Liver (tissue), 3 donors: ENCODE data around the gene PCDH9.

ENCODE experiments used
- EGR1 ChIP-seq, 2 donors: IDR thresholded peaks; 2 replicates each; pipeline ENCODE4 v1.6.1; 2016 to 2018; ENCODE audit warnings: antibody characterized with exemption in 2 of 2, low read depth in 2 of 2
- FOXA1 ChIP-seq: IDR thresholded peaks from 2 replicates; pipeline ENCODE4 v1.6.1; 2016; ENCODE audit warnings: antibody characterized with exemption
- RAD21 ChIP-seq, 2 donors: IDR thresholded peaks; 2 replicates each; pipeline ENCODE4 v1.6.1; 2016; ENCODE audit warnings: antibody characterized with exemption in 2 of 2, mild to moderate bottlenecking in 2 of 2
- RXRA ChIP-seq, 2 donors: IDR thresholded peaks; 2 replicates each; pipeline ENCODE4 v1.6.1; 2017 to 2018; ENCODE audit warnings: antibody characterized with exemption in 2 of 2, mild to moderate bottlenecking in 1 of 2
- SP1 ChIP-seq: IDR thresholded peaks from 2 replicates; pipeline ENCODE4 v1.6.1; 2018; ENCODE audit warnings: antibody characterized with exemption, mild to moderate bottlenecking
- TAF1 ChIP-seq: conservative IDR thresholded peaks from 2 replicates; pipeline ENCODE4 v1.6.1; 2016; ENCODE audit warnings: antibody characterized with exemption, mild to moderate bottlenecking
- YY1 ChIP-seq: IDR thresholded peaks from 2 replicates; pipeline ENCODE4 v1.6.1; 2016; ENCODE audit warnings: antibody characterized with exemption, mild to moderate bottlenecking
- TF ChIP-seq, protein P1 (sequence below): IDR thresholded peaks from 2 replicates; pipeline ENCODE4 v1.6.1; 2016; ENCODE audit warnings: antibody characterized with exemption
- TF ChIP-seq, protein P2 (sequence below): fragments of 150-350 bp; IDR thresholded peaks from 2 replicates; pipeline ENCODE4 v1.5.1; 2017; ENCODE audit warnings: improper control_type of control experiment, low read depth, low read length; ENCODE audit not compliant: missing input control
- TF ChIP-seq, protein P3 (sequence below): IDR thresholded peaks from 2 replicates; pipeline ENCODE4 v1.6.1; 2016; ENCODE audit warnings: antibody characterized with exemption, mild to moderate bottlenecking
- TF ChIP-seq, protein P4 (sequence below): IDR thresholded peaks from 2 replicates; pipeline ENCODE4 v1.6.1; 2016; ENCODE audit warnings: antibody characterized with exemption
- donor health status: healthy.
- donor health status: healthy.

DNA sequence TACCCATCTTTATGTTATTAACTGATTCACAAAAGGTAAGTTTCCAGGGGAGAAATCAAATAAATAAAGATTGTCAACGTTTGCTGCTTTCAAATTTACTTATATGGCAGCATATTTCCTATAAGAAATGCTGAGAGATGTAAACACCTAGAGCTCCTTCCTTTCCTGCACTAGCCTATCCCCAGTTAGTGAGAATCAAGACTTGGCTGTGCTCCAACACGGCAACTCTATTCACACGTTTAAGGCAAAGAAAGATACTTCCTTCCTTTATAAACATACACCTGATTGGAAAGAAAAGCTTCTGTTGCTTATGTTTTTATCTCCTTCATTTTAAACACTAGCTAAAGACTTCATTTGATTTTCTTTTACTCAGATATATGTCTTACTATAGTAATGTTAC, 107.0 kb downstream of the PCDH9 start:
- TF ChIP-seq, protein P1, sequence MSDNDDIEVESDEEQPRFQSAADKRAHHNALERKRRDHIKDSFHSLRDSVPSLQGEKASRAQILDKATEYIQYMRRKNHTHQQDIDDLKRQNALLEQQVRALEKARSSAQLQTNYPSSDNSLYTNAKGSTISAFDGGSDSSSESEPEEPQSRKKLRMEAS: no peak
- no peak for TF ChIP-seq FOXA1
- no peak for TF ChIP-seq SP1
- TF ChIP-seq, protein P2, sequence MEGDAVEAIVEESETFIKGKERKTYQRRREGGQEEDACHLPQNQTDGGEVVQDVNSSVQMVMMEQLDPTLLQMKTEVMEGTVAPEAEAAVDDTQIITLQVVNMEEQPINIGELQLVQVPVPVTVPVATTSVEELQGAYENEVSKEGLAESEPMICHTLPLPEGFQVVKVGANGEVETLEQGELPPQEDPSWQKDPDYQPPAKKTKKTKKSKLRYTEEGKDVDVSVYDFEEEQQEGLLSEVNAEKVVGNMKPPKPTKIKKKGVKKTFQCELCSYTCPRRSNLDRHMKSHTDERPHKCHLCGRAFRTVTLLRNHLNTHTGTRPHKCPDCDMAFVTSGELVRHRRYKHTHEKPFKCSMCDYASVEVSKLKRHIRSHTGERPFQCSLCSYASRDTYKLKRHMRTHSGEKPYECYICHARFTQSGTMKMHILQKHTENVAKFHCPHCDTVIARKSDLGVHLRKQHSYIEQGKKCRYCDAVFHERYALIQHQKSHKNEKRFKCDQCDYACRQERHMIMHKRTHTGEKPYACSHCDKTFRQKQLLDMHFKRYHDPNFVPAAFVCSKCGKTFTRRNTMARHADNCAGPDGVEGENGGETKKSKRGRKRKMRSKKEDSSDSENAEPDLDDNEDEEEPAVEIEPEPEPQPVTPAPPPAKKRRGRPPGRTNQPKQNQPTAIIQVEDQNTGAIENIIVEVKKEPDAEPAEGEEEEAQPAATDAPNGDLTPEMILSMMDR: no peak
- TF ChIP-seq RXRA (IDR thresholded peaks at IDR 0.05): no peak
- TF ChIP-seq, protein P3, sequence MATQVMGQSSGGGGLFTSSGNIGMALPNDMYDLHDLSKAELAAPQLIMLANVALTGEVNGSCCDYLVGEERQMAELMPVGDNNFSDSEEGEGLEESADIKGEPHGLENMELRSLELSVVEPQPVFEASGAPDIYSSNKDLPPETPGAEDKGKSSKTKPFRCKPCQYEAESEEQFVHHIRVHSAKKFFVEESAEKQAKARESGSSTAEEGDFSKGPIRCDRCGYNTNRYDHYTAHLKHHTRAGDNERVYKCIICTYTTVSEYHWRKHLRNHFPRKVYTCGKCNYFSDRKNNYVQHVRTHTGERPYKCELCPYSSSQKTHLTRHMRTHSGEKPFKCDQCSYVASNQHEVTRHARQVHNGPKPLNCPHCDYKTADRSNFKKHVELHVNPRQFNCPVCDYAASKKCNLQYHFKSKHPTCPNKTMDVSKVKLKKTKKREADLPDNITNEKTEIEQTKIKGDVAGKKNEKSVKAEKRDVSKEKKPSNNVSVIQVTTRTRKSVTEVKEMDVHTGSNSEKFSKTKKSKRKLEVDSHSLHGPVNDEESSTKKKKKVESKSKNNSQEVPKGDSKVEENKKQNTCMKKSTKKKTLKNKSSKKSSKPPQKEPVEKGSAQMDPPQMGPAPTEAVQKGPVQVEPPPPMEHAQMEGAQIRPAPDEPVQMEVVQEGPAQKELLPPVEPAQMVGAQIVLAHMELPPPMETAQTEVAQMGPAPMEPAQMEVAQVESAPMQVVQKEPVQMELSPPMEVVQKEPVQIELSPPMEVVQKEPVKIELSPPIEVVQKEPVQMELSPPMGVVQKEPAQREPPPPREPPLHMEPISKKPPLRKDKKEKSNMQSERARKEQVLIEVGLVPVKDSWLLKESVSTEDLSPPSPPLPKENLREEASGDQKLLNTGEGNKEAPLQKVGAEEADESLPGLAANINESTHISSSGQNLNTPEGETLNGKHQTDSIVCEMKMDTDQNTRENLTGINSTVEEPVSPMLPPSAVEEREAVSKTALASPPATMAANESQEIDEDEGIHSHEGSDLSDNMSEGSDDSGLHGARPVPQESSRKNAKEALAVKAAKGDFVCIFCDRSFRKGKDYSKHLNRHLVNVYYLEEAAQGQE: no peak
- TF ChIP-seq RAD21 (IDR thresholded peaks at IDR 0.05): no peak
- no peak for TF ChIP-seq YY1
- TF ChIP-seq, protein P4, sequence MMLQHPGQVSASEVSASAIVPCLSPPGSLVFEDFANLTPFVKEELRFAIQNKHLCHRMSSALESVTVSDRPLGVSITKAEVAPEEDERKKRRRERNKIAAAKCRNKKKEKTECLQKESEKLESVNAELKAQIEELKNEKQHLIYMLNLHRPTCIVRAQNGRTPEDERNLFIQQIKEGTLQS: no peak
- no peak for TF ChIP-seq EGR1 (IDR thresholded peaks at IDR 0.05; ENCODE audit: low read depth in 2 of 2)
- TF ChIP-seq TAF1: no peak
